ENCODE measurements around the gene CKMT2.

- no peak for TF ChIP-seq CTCF (conservative IDR thresholded peaks at IDR 0.05; ENCODE audit: low read depth, low read length)
- TF ChIP-seq MXI1 (IDR thresholded peaks at IDR 0.05; ENCODE audit: borderline replicate concordance, low read depth, low read length) = no peak
- TF ChIP-seq SMC3 (IDR thresholded peaks at IDR 0.05; ENCODE audit: low read depth, low read length) = no peak
- no peak for TF ChIP-seq USF2 (IDR thresholded peaks at IDR 0.05; ENCODE audit: low read depth, low read length)
- TF ChIP-seq MAZ (IDR thresholded peaks at IDR 0.05; ENCODE audit: borderline replicate concordance, low read depth, low read length) = no peak
- no peak for TF ChIP-seq POLR2A (IDR thresholded peaks at IDR 0.05; ENCODE audit: low read depth, low read length)
- TF ChIP-seq CHD1 (IDR thresholded peaks at IDR 0.05; ENCODE audit: low read depth, low read length) = no peak
- TF ChIP-seq RFX5 (IDR thresholded peaks at IDR 0.05; ENCODE audit: low read depth, low read length) = no peak
- TF ChIP-seq FOS (IDR thresholded peaks at IDR 0.05; ENCODE audit: low read depth, low read length) = no peak
- no peak for TF ChIP-seq CEBPB (IDR thresholded peaks at IDR 0.05; ENCODE audit: low read depth, low read length)
Measured at GRCh38 chr5:81235287-81236072, 2.4 kb downstream of the CKMT2 start.

All from IMR-90 (cell line).